T-helper 2 cell treated with Interferon-gamma antibody and Interleukin-4, amounts not matched to agents 5 μg/mL and 100 μg/mL, for 36 hours (primary cell): Measurements from ENCODE around the gene KRTAP10-4.
"Not testable (repeated sequence)": the region's sequence is repeated elsewhere in the genome, so short reads cannot be mapped to it uniquely, and the experiment has no call there.

Experiments
- DNase-seq: peaks from one replicate; pipeline ENCODE4 v3.0.0; 2021; ENCODE audit warnings: low spot score
- H3K27ac Mint-ChIP-seq: one replicate; pipeline ENCODE4 v1.8.0; 2021; ENCODE audit warnings: mild to moderate bottlenecking, mixed read lengths
- H3K27me3 Mint-ChIP-seq: one replicate; pipeline ENCODE4 v1.8.0; 2021; ENCODE audit warnings: low read depth, mixed read lengths
- H3K36me3 Mint-ChIP-seq: one replicate; pipeline ENCODE4 v1.8.0; 2021; ENCODE audit warnings: low read depth, mixed read lengths
- H3K4me1 Mint-ChIP-seq: one replicate; pipeline ENCODE4 v1.8.0; 2021; ENCODE audit warnings: low read depth, mixed read lengths
- H3K4me3 Mint-ChIP-seq: one replicate; pipeline ENCODE4 v1.8.0; 2022; ENCODE audit warnings: mild to moderate bottlenecking, moderate library complexity, mixed read lengths
- H3K9me3 Mint-ChIP-seq: one replicate; pipeline ENCODE4 v1.8.0; 2021; ENCODE audit warnings: mixed read lengths

Gene KRTAP10-4

DNA sequence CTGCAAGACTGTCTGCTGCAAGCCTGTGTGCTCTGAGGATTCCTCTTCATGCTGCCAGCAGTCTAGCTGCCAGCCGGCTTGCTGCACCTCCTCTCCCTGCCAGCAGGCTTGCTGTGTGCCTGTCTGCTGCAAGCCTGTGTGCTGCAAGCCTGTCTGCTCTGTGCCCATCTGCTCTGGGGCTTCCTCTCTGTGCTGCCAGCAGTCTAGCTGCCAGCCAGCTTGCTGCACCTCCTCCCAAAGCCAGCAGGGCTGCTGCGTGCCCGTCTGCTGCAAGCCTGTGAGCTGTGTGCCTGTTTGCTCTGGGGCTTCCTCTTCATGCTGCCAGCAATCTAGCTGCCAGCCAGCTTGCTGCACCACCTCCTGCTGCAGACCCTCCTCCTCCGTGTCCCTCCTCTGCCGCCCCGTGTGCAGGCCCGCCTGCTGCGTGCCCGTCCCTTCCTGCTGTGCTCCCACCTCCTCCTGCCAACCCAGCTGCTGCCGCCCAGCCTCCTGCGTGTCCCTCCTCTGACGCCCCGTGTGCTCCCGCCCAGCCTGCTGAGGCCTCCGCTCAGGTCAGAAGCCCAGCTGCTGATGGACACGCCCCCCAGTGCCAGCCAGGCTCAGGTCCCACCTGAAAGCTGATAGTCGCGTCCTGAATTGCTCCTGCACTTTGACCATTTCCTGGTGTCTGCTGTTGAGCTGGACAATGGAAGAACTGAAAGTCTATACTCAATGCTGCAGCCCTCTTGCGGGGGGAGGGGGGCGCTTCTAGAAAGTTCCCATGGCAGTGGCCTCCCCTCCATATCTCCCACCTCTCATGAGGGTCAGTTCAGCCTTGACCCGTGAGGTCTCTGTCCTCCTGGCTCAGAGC is 1.2 kb downstream of the KRTAP10-4 start:
- Mint-ChIP-seq H3K4me1 (no peaks in the 10 kb centered on the region), H3K27me3 (no peaks in the 10 kb centered on the region), H3K9me3 (peaks cover 22% of the 10 kb centered on the region), H3K27ac (no peak overlapping the region), H3K36me3 (no peaks in the 10 kb centered on the region), H3K4me3 (no peak overlapping the region)
- no peak for DNase-seq

DNA sequence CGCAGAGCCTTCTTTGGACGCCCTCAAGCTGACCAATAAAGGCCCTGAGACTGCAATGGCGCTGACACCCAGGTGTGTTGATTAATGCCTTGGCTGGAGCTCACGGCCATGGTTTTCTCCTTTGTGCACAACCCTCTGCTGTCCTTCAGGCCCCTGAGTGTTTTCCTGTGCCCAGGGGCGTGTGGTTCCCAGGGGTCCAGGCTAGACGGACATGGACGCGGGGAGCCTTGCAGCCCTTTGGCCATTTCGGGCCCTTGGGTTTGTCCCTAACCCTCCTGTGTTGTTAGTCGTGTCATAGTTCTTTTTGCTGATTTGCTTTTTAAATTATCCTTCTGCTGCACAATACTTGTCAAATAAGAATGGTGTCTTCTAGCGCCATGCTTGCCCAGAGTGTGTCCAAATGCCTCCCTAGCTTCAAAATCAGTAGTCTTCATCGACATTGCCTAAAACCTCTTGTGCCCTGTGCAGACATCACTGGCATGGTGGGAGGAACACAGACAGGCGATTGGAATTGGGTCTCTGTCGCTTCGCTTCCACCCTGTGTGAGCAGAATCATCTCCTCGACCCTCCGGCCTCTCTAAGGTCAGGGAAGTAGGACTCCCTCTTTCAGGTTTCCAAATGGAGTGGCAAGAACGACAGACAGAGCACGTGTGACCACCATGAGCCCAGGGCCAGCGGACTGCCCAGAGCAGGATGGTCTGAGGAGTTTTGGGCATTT is 1.9 kb downstream of the KRTAP10-4 start:
- no peak overlapping the region for H3K4me3 Mint-ChIP-seq
- no peak overlapping the region for H3K27ac Mint-ChIP-seq
- H3K27me3 Mint-ChIP-seq, result no peaks in the 10 kb centered on the region
- H3K9me3 Mint-ChIP-seq, result peaks cover 27% of the 10 kb centered on the region
- H3K36me3 Mint-ChIP-seq, result no peaks in the 10 kb centered on the region
- no peaks in the 10 kb centered on the region for H3K4me1 Mint-ChIP-seq
- DNase-seq, result no peak

DNA sequence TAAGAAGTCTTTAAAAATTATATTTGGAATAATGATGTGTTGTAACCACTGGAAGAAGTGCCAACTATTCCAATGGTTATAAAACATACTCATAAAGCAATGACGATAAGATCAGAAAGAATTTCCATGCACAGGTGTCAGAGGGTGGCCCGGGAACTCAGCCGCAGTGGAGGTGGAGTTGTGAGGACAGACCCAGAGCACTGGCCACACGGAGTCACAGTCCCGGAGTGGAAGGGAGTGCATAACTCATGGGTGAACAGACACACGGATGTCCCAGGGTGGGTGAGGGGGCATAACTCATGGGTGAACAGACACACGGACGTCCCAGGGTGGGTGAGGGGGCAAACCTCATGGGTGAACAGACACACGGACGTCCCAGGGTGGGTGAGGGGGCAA is 2.5 kb downstream of the KRTAP10-4 start:
- Mint-ChIP-seq H3K36me3 (peaks cover under 1% of the 10 kb centered on the region), H3K4me3 (no peak overlapping the region), H3K27me3 (no peaks in the 10 kb centered on the region), H3K27ac (no peak overlapping the region), H3K4me1 (no peaks in the 10 kb centered on the region), H3K9me3 (peaks cover 33% of the 10 kb centered on the region)
- no peak for DNase-seq

DNA sequence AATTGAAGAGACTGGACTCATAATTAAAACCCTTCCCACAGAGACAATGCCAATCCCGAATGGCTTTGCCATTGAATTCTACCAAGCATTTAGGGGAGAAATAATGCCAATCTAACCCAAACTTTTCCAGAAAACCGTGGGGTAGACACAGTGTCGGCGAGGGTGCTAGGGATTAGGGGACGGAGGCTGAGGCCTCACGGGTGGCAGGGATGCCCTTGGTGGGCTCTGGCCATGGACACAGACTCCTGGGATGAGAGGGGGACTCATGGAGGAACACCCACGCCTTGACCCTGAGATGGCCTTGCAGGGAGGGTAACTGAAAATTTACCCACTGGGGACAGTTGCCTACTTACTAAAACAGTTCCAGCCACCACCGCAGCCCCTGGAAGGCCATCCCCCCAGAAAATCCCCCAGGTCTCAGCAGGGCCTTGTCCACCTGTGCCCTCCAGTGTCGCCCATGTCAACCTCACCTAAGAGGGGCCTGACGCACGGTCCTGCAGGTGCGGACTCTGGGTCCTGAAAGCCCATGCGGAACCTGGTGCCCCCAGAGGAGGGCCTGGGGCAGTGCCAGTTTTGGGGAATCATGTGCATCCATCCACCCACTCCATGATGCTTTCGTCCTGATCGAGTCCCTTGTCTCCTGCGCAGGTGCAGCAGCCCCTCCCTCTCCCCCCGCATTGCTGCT is 5.0 kb downstream of the KRTAP10-4 start:
- Mint-ChIP-seq H3K4me3 (no peak overlapping the region), H3K27ac (no peak overlapping the region), H3K4me1 (no peaks in the 10 kb centered on the region), H3K36me3 (peaks cover 1% of the 10 kb centered on the region), H3K27me3 (no peaks in the 10 kb centered on the region), H3K9me3 (peaks cover 49% of the 10 kb centered on the region)
- no peak for DNase-seq

DNA sequence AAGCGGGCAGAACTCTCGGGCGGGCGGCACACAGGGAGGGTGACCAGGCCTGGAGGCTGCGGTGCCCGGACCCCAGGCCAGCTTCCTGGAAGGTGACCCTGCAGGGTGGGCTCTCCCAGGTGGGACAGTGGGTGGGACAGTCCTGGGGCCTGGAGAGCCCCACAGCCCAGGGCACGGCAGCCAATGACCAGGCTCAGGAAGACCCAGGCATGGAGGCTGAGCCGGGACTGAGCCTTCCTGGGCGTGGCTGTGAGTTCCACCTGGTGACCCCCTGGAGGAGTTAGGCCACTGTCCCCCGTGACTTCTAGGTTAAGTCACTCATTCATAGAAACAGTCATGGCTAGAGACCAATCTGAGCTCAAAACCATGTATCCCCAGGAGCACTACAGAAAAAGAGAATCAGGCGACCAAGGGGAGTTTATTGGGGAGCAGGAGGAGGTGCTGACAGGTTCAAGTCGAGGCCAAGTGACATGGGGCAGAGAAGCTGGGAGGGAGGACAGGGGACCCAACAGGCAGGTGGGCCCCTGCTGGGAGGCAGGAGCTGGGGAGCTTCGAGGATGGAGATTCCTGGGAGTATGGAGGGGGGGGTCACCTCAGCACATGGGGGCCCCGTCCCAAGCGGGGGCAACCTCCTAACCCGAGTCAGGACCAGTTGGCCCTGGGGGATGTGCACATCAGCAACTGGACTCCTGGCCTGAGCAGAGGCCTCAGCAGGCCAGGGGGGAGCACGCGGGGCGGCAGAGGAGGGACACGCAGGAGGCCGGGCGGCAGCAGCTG is 5.7 kb downstream of the KRTAP10-4 start:
- no peak for DNase-seq
- Mint-ChIP-seq H3K9me3 (peaks cover 49% of the 10 kb centered on the region), H3K27ac (no peak overlapping the region), H3K36me3 (peaks cover 1% of the 10 kb centered on the region), H3K27me3 (no peaks in the 10 kb centered on the region), H3K4me3 (no peak overlapping the region), H3K4me1 (peaks cover 4% of the 10 kb centered on the region)

DNA sequence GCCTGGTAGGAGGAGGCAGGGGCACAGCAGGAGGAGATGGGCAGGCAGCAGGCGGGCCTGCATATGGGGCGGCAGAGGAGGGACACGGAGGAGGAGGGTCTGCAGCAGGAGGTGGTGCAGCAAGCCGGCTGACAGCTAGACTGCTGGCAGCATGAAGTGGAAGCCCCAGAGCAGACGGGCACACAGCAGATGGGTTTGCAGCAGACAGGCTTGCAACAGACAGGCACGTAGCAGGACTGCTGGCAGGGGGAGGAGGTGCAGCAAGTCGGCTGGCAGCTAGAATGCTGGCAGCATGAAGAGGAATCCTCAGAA is 6.3 kb downstream of the KRTAP10-4 start:
- no peak for DNase-seq
- H3K9me3 Mint-ChIP-seq, result peaks cover 49% of the 10 kb centered on the region
- no peaks in the 10 kb centered on the region for H3K27me3 Mint-ChIP-seq

DNA sequence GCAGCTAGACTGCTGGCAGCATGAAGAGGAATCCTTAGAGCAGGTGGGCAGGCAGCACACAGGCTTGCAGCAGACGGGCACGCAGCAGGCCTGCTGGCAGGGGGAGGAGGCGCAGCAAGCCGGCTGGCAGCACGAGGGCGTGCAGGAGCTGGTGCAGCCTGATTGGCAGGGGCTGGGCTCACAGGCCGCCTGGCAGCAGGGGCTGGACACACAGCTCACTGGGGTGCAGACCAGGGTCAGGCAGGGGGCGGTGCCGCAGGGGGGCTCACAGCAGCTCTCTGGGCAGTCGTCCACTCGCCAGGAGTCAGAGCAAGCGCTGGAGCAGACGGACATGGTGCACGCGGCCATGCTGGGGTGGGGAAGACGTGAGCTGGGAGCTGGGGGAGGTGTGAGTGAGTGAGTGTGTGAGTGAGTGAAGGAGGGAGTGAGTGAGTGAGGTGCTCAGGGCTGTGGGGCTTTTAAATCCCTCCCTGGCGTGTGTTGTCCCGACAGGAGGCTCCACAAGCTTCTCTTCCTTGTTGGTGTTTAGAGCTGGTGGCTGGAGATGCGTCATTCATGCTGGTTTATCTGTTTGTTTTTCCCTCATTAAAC is 6.8 kb downstream of the KRTAP10-4 start, which contains the start of gene KRTAP10-5:
Gene KRTAP10-5, minus strand, starts transcription at position 374 of the 591 bp plus-strand sequence. Its CDS starts 26 bp downstream, at position 348.
- not testable (repeated sequence) for H3K4me1 Mint-ChIP-seq, DNase-seq, H3K27me3 Mint-ChIP-seq, H3K36me3 Mint-ChIP-seq, H3K4me3 Mint-ChIP-seq, H3K27ac Mint-ChIP-seq
- peaks cover 49% of the 10 kb centered on the region for H3K9me3 Mint-ChIP-seq

More for the DNA sequence above, 6.3 kb downstream of the KRTAP10-4 start:
- Mint-ChIP-seq H3K4me1 (peaks cover 5% of the 10 kb centered on the region), H3K4me3 (no peak overlapping the region), H3K27ac (no peak overlapping the region), H3K36me3 (peaks cover 1% of the 10 kb centered on the region)

DNA sequence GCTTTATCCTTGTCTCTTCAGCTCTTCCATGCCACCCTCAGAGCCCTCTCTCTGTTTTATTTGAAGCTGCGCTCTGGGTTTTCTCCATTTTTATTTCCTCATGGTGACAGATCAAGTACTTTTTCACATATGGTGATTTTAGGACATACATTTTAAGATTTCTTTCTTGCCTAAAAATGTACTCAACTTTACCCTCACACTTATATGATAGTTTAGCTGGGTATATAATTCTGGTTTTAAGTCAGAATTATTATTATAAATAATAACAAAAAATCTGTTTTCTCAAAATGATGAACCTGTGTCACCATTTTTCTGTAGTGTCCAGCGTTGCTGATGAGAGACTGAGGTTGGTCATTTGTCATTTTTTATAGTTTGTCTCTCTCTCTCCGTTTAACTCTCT is 7.6 kb downstream of the KRTAP10-4 start:
- no peak for DNase-seq
- peaks cover 1% of the 10 kb centered on the region for H3K36me3 Mint-ChIP-seq
- H3K4me3 Mint-ChIP-seq, result no peak overlapping the region
- peaks cover 10% of the 10 kb centered on the region for H3K27me3 Mint-ChIP-seq
- H3K4me1 Mint-ChIP-seq, result peaks cover 5% of the 10 kb centered on the region
- H3K9me3 Mint-ChIP-seq, result peaks cover 49% of the 10 kb centered on the region
- H3K27ac Mint-ChIP-seq, result no peak overlapping the region

DNA sequence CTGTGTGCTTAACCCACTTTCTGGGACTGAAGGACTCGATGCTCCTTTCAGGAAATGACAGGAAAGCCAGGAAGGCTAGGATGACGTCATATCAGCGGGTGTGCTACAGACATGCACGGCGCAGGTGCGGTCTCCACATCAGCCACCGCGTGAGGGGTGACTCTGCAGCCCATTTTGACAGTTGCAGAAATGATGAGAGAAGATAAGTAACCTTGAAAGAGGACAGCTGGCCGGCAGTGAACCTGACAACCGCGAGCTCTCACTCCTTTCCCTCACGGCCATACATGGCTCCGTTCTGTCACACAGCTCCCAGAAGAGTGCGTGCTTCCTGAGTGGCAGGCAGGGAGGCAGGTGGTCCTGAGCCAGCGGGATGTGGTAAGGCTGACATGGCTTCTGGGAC is 8.5 kb downstream of the KRTAP10-4 start:
- Mint-ChIP-seq H3K27me3 (peaks cover 17% of the 10 kb centered on the region), H3K4me3 (no peak overlapping the region), H3K36me3 (peaks cover 1% of the 10 kb centered on the region), H3K27ac (no peak overlapping the region), H3K4me1 (peaks cover 5% of the 10 kb centered on the region), H3K9me3 (peaks cover 44% of the 10 kb centered on the region)
- DNase-seq, result no peak

DNA sequence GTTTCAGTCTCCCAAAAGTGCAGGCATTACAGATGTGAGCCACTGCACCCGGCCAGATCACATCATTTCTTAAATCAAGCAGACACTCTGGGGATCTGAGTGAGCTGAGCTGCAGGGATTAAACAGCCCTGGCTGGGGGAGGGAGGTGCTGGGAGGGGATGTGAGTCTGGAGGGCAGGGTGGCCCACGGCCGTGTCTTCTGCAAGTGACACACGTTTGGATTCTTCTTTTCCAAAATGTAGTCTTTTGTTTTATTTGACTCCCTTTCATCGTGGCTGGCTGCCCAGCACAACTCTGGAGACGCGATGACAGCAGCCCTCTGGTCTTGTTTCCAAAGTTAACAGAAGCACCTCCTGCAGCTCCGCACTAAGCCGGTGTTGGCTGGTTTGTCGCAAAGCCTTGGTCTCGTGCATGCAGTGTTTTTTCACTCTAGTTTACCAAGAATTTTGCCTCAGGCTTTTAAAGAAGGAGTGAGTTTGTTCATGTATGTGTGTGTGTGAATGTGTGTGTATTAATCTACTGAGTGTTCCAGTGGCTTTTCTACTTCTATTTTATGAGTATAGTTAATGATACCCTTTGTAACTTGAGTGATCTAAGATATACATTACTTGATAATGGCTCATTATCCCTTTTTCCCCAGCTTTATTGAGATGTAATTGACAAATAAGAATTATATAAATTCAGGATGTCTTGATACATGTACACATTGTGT is 9.7 kb downstream of the KRTAP10-4 start:
- Mint-ChIP-seq H3K9me3 (peaks cover 32% of the 10 kb centered on the region), H3K4me3 (no peak overlapping the region), H3K36me3 (peaks cover 1% of the 10 kb centered on the region), H3K4me1 (peaks cover 5% of the 10 kb centered on the region), H3K27ac (no peak overlapping the region), H3K27me3 (peaks cover 27% of the 10 kb centered on the region)
- no peak for DNase-seq

DNA sequence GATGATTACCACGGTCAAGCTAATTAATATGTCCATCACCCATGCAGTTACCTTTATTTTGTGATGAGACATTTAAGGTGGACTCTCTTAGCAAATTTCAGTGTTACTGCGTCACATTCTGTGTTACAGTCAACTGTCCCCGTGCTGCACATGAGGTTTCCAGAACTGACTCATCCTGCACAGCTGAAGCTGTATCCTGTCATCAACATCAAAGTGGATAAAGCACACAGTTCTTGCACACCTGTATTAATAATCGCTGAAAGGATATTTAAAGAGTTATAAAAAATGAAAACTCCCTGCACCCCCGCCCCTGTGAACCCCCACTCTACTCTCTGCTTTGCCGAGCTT is 10.2 kb downstream of the KRTAP10-4 start:
- DNase-seq, result no peak
- peaks cover 27% of the 10 kb centered on the region for H3K27me3 Mint-ChIP-seq
- H3K27ac Mint-ChIP-seq, result no peak overlapping the region
- H3K4me3 Mint-ChIP-seq, result no peak overlapping the region
- peaks cover 1% of the 10 kb centered on the region for H3K36me3 Mint-ChIP-seq
- peaks cover 5% of the 10 kb centered on the region for H3K4me1 Mint-ChIP-seq
- H3K9me3 Mint-ChIP-seq, result peaks cover 31% of the 10 kb centered on the region

DNA sequence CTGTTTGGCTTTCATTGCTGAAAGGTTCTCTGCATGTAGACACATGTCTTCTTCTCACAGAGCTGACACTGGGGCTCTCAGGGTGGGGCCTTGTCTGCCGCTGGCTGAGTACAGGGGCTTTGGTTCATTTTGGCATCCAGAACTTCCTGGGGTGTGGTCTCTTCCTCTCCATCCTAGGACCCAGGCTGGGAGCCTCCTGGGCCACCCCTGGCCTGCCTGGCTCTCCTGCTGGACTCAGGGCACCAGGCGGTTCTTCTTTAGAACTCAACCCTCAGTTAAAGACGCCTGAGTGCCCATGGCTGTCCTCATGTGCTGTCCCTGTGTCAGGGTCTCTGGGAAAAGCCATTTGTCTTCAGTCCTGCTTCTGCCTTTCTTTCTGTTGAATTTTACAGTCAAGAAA is 12.4 kb downstream of the KRTAP10-4 start:
- Mint-ChIP-seq H3K27me3 (peaks cover 27% of the 10 kb centered on the region), H3K9me3 (peaks cover 18% of the 10 kb centered on the region), H3K27ac (no peak overlapping the region), H3K36me3 (peaks cover 1% of the 10 kb centered on the region), H3K4me1 (peaks cover 5% of the 10 kb centered on the region), H3K4me3 (no peak overlapping the region)
- no peak for DNase-seq

DNA sequence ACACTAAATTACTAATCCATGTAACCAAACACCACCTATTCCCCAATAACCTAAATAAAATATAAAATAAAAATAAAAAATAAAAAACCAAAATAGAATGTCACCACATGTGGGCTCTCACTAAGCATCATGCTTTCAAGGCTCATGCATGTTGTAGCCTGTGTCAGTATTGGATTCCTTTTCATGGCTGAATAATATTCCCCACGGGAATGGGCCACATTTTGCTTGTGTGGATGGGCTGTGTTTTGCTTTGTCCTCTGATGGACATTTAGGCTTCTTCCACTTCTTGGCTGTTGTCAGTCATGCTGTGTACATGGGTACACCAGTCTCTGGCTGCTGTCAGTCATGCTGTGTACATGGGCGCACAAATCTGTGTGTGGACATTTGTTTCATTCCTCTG is 15.6 kb downstream of the KRTAP10-4 start:
- peaks cover 27% of the 10 kb centered on the region for H3K27me3 Mint-ChIP-seq
- H3K9me3 Mint-ChIP-seq, result no peaks in the 10 kb centered on the region
- no peak for DNase-seq
- H3K4me1 Mint-ChIP-seq, result peaks cover 2% of the 10 kb centered on the region
- H3K36me3 Mint-ChIP-seq, result no peaks in the 10 kb centered on the region
- no peak overlapping the region for H3K4me3 Mint-ChIP-seq
- H3K27ac Mint-ChIP-seq, result no peak overlapping the region
